Mesenchymal stem cell (in vitro differentiated cells and primary cell): ENCODE results near the gene LZTS2.
A peak's percentile ranks its signal among the peaks of the same experiment; 100 is the strongest.

ENCODE experiments used
- DNase-seq: peaks from one replicate; pipeline ENCODE4 v3.0.0-alpha.2; 2013
- H2AFZ ChIP-seq: one replicate; pipeline ENCODE4 v1.6.1; 2013; ENCODE audit warnings: low read depth, mild to moderate bottlenecking, control low read depth, inconsistent platforms, low read length, moderate library complexity
- H2AK5ac ChIP-seq: 2 replicates; pipeline ENCODE4 v1.6.1; 2013; ENCODE audit warnings: low read length, moderate library complexity, mild to moderate bottlenecking, inconsistent platforms; ENCODE audit not compliant: severe bottlenecking
- H2BK120ac ChIP-seq: one replicate; pipeline ENCODE4 v1.6.1; 2013; ENCODE audit warnings: low read depth, mild to moderate bottlenecking, inconsistent platforms, low read length, moderate library complexity
- H2BK12ac ChIP-seq, 2 experiments: one replicate each; pipeline ENCODE4 v1.6.1; 2013; ENCODE audit warnings: inconsistent platforms in 2 of 2, low read length in 2 of 2, mild to moderate bottlenecking in 2 of 2, moderate library complexity in 2 of 2, control low read depth in 1 of 2
- H2BK15ac ChIP-seq: one replicate; pipeline ENCODE4 v1.6.1; 2013; ENCODE audit warnings: mild to moderate bottlenecking, low read depth, inconsistent platforms; ENCODE audit not compliant: poor library complexity, severe bottlenecking
- H2BK5ac ChIP-seq: 2 replicates; pipeline ENCODE4 v1.6.1; 2013; ENCODE audit warnings: low read depth, mild to moderate bottlenecking, low read length, control low read depth, inconsistent platforms; ENCODE audit not compliant: poor library complexity, severe bottlenecking
- H3K14ac ChIP-seq, 2 experiments: one replicate each; pipeline ENCODE4 v1.6.1; 2013; ENCODE audit warnings: inconsistent platforms in 2 of 2, low read length in 2 of 2, control low read depth in 1 of 2, mild to moderate bottlenecking in 1 of 2, moderate library complexity in 1 of 2
- H3K18ac ChIP-seq, 2 experiments: one replicate each; pipeline ENCODE4 v1.6.1; 2013; ENCODE audit warnings: inconsistent platforms in 2 of 2, low read length in 2 of 2, control low read depth in 1 of 2, low read depth in 1 of 2, mild to moderate bottlenecking in 1 of 2
- H3K23ac ChIP-seq, 2 experiments: one replicate each; pipeline ENCODE4 v1.6.1; 2013; ENCODE audit warnings: inconsistent platforms in 2 of 2, low read length in 2 of 2, mild to moderate bottlenecking in 2 of 2, moderate library complexity in 2 of 2, control low read depth in 1 of 2
- H3K27ac ChIP-seq: 2 replicates; pipeline ENCODE4 v1.5.1; 2013; ENCODE audit warnings: mild to moderate bottlenecking, moderate library complexity, low read length, control low read depth, inconsistent platforms; ENCODE audit not compliant: poor library complexity, severe bottlenecking
- H3K27me3 ChIP-seq, 2 experiments: 2 replicates each; pipeline versions ENCODE4 v1.6.1 to v1.7.0; 2013; ENCODE audit warnings: low read length in 2 of 2, mild to moderate bottlenecking in 2 of 2, moderate library complexity in 2 of 2, control low read depth in 1 of 2, inconsistent platforms in 1 of 2; ENCODE audit not compliant: control insufficient read depth in 1 of 2, insufficient read depth in 1 of 2
- H3K36me3 ChIP-seq, 2 experiments: 2 replicates each; pipeline versions ENCODE4 v1.6.1 to v1.7.0; 2013; ENCODE audit warnings: low read length in 2 of 2, control low read depth in 1 of 2, inconsistent platforms in 1 of 2, low read depth in 1 of 2, mild to moderate bottlenecking in 1 of 2; ENCODE audit not compliant: insufficient read depth in 2 of 2, control insufficient read depth in 1 of 2
- H3K4ac ChIP-seq, 2 experiments: one replicate each; pipeline ENCODE4 v1.6.1; 2013; ENCODE audit warnings: inconsistent platforms in 2 of 2, low read length in 2 of 2, mild to moderate bottlenecking in 2 of 2, moderate library complexity in 2 of 2, control low read depth in 1 of 2, low read depth in 1 of 2
- H3K4me1 ChIP-seq: 2 replicates; pipeline ENCODE4 v1.6.1; 2013; ENCODE audit warnings: low read depth, low read length, control low read depth; ENCODE audit not compliant: control insufficient read depth, insufficient read depth
- H3K4me2 ChIP-seq: 2 replicates; pipeline ENCODE4 v1.6.1; 2013; ENCODE audit warnings: low read length, mild to moderate bottlenecking, inconsistent platforms; ENCODE audit not compliant: poor library complexity, severe bottlenecking
- H3K4me3 ChIP-seq, 2 experiments: 2 replicates each; pipeline versions ENCODE4 v1.5.1 to v1.7.0; 2013; ENCODE audit warnings: low read length in 2 of 2, mild to moderate bottlenecking in 2 of 2, control low read depth in 1 of 2, low read depth in 1 of 2; ENCODE audit not compliant: insufficient read depth in 1 of 2
- H3K79me1 ChIP-seq: replicated peaks from 2 replicates; pipeline ENCODE4 v1.6.1; 2013; ENCODE audit warnings: mild to moderate bottlenecking, control low read depth, low read length, inconsistent platforms; ENCODE audit not compliant: poor library complexity, severe bottlenecking
- H3K9ac ChIP-seq: 2 replicates; pipeline ENCODE4 v1.7.0; 2013; ENCODE audit warnings: mild to moderate bottlenecking, low read length, moderate library complexity
- H3K9me3 ChIP-seq: 2 replicates; pipeline ENCODE4 v1.7.0; 2013; ENCODE audit warnings: mild to moderate bottlenecking, low read length; ENCODE audit not compliant: control insufficient read depth
- H4K8ac ChIP-seq: one replicate; pipeline ENCODE4 v1.6.1; 2013; ENCODE audit warnings: inconsistent platforms, mild to moderate bottlenecking, low read length, moderate library complexity
- H4K91ac ChIP-seq: one replicate; pipeline ENCODE4 v1.6.1; 2013; ENCODE audit warnings: mild to moderate bottlenecking, low read length, inconsistent platforms
- WGBS: methylation state at CpG from one replicate; pipeline ENCODE4 v1.1.7; 2013; ENCODE audit warnings: mixed read lengths; 5-methylcytosine and 5-hydroxymethylcytosine counted together

LZTS2 gene

GRCh38 chr10:101029520-101030295 lies 30.1 kb downstream of the LZTS2 start:
- Histone ChIP-seq H2BK120ac (no peak overlapping the region), H4K8ac (no peak overlapping the region), H3K4me2 (no peak overlapping the region), H2AFZ (no peak overlapping the region), H2BK12ac (no peak overlapping the region), H3K36me3 (peaks cover 3 to 4% of the 10 kb centered on the region in 2 experiments), H2BK15ac (peak overlapping the region; percentile 85), H3K23ac (no peak overlapping the region), H3K79me1 (peaks cover 4% of the 10 kb centered on the region), H3K4me1 (peaks cover 24% of the 10 kb centered on the region), H3K14ac (no peak overlapping the region), H2AK5ac (no peak overlapping the region), H3K9ac (no peak overlapping the region), H3K27me3 (peaks cover 0 to 14% of the 10 kb centered on the region in 2 experiments), H2BK5ac (no peak overlapping the region), H3K4ac (no peak overlapping the region), H3K18ac (no peak overlapping the region), H3K27ac (no peak overlapping the region), H3K9me3 (no peaks in the 10 kb centered on the region), H4K91ac (no peak overlapping the region), H3K4me3 (no peak overlapping the region)
- no peak for DNase-seq
- 82% methylated on average over 25 of the region's 27 CpGs for WGBS

DNA sequence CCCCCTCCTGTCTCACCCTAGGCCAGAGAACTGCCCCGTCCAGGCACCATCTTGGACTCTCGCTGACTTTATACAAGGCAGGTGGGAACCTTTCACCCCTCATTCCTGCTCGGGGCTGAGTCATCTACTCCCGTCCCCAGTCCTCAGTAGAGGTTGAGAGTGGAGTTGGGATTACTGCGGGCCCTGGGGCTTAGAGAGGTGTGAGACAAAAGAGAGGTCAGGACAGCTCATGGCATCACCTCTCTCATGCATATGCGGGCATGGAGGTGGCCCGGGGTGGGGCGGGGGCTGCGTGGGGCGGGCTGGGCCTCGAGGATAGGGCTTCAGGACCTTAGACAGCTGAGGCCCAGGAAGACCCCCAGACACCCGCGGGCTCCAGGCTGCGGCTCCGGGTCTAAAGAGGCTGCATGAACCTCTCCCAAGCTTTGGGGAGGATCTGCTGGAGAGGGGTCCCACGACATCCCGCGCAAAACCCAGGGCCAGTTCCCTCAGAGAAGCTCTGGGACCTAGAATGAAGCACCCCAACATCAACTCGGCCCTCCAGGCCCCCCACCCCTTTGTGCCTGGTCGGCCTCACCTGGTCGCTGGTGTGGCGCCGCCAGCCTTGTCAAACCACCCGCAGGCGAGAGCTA lies 31.0 kb downstream of the LZTS2 start:
- H3K79me1 ChIP-seq, result peaks cover 12% of the 10 kb centered on the region
- H3K27ac ChIP-seq, result no peak overlapping the region
- H4K8ac ChIP-seq, result no peak overlapping the region
- H3K36me3 ChIP-seq, result peaks cover 12 to 13% of the 10 kb centered on the region in 2 experiments
- H3K4me1 ChIP-seq, result peaks cover 24% of the 10 kb centered on the region
- H2AFZ ChIP-seq, result peak overlapping the region; percentile 79
- H2AK5ac ChIP-seq, result no peak overlapping the region
- H3K4ac ChIP-seq, result no peak overlapping the region
- H3K23ac ChIP-seq, result no peak overlapping the region
- H2BK12ac ChIP-seq, result no peak overlapping the region
- no peaks in the 10 kb centered on the region for H3K9me3 ChIP-seq
- no peak overlapping the region for H4K91ac ChIP-seq
- peak overlapping the region; percentile 75 to 97 for H3K4me3 ChIP-seq
- WGBS, result 15% methylated on average over 23 of the region's 25 CpGs
- peak overlapping the region; percentile 84 for H3K4me2 ChIP-seq
- H2BK120ac ChIP-seq, result no peak overlapping the region
- H3K27me3 ChIP-seq, result peaks cover 0 to 14% of the 10 kb centered on the region in 2 experiments
- no peak overlapping the region for H2BK15ac ChIP-seq
- H3K18ac ChIP-seq, result no peak overlapping the region
- H3K14ac ChIP-seq, result no peak overlapping the region
- no peak for DNase-seq
- H3K9ac ChIP-seq, result peak overlapping the region; percentile 99
- H2BK5ac ChIP-seq, result no peak overlapping the region

DNA sequence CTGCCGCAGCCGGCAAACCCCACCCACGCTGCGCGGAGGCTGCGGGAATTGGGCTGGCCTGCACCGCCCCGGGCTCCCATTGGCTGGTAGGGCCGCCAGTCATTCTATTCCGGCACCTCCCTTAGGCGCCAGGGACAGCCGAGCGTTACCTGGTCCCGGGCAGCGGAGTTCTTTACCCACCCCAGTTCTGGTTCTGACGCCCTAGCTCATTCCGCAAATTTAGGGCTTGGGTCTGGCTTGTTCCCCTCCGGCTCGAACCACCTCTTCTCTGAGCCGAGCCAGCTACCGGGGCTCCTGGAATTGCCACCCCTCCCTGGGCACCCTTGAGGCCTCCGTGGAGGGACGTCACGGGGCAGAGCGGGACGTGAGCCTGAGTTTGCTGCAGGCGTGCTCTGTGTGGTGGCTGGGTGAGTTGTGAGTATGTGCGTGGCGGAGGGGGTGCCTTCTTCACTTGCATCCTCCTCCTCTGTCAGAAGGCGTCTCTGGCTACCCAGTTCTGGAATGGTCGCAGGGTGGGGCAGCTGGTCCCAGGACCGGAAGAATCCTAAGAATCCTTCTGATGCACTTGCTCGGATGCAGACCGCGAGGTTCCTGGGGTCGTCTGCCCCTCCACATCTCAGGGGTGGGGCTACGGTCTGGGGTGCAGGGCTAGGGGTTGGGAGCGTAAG lies 31.7 kb downstream of the LZTS2 start, which contains the start of the genes PDZD7 and SFXN3:
Gene PDZD7 (minus strand): TSS at position 2 of the 668 bp plus-strand sequence. CDS start 910 bp downstream, outside the sequence.
Gene SFXN3 (plus strand): TSS at position 107 of the 668 bp plus-strand sequence. CDS start 3,461 bp downstream, outside the sequence.
- peak; percentile 93 for DNase-seq
- Histone ChIP-seq H3K4ac (peak within 1 kb of the TSS; percentile 69 to 88), H3K79me1 (peaks cover 19% of the 10 kb centered on the region), H2BK120ac (peak within 1 kb of the TSS; percentile 86), H2BK5ac (no peak within 1 kb of the TSS), H3K36me3 (peaks cover 18 to 19% of the 10 kb centered on the region in 2 experiments), H4K91ac (peak within 1 kb of the TSS; percentile 83), H3K27ac (peak within 1 kb of the TSS; percentile 99), H3K9me3 (no peaks in the 10 kb centered on the region), H2BK12ac (peak within 1 kb of the TSS in 1 of 2 experiments; percentile 53), H3K23ac (no peak within 1 kb of the TSS), H3K14ac (peak within 1 kb of the TSS in 1 of 2 experiments; percentile 56), H3K27me3 (peaks cover 0 to 14% of the 10 kb centered on the region in 2 experiments), H2AFZ (peak within 1 kb of the TSS; percentile 79), H3K4me3 (peak within 1 kb of the TSS; percentile 75 to 97), H3K18ac (peak within 1 kb of the TSS; percentile 87 to 99), H2BK15ac (peak within 1 kb of the TSS; percentile 38), H2AK5ac (no peak within 1 kb of the TSS), H3K4me2 (peak within 1 kb of the TSS; percentile 84), H3K4me1 (peaks cover 24% of the 10 kb centered on the region), H3K9ac (peak within 1 kb of the TSS; percentile 99), H4K8ac (peak within 1 kb of the TSS; percentile 90)
- WGBS, result under 1% methylated on average over 36 of the region's 38 CpGs
